ENCODE measurements around the gene KCNE1.
"Not testable (repeated sequence)": the region's sequence is repeated elsewhere in the genome, so short reads cannot be mapped to it uniquely, and the experiment has no call there.

KCNE1 gene

GRCh38 chr21:34501716-34502115, 10.3 kb downstream of the KCNE1 start:
- no peak overlapping the region for H3K4me3 ChIP-seq
- no peak for DNase-seq (ENCODE audit: low spot score)
- H3K27ac ChIP-seq: no peak overlapping the region
- TF ChIP-seq, protein P1, sequence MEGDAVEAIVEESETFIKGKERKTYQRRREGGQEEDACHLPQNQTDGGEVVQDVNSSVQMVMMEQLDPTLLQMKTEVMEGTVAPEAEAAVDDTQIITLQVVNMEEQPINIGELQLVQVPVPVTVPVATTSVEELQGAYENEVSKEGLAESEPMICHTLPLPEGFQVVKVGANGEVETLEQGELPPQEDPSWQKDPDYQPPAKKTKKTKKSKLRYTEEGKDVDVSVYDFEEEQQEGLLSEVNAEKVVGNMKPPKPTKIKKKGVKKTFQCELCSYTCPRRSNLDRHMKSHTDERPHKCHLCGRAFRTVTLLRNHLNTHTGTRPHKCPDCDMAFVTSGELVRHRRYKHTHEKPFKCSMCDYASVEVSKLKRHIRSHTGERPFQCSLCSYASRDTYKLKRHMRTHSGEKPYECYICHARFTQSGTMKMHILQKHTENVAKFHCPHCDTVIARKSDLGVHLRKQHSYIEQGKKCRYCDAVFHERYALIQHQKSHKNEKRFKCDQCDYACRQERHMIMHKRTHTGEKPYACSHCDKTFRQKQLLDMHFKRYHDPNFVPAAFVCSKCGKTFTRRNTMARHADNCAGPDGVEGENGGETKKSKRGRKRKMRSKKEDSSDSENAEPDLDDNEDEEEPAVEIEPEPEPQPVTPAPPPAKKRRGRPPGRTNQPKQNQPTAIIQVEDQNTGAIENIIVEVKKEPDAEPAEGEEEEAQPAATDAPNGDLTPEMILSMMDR (IDR thresholded peaks at IDR 0.05): no peak

DNA sequence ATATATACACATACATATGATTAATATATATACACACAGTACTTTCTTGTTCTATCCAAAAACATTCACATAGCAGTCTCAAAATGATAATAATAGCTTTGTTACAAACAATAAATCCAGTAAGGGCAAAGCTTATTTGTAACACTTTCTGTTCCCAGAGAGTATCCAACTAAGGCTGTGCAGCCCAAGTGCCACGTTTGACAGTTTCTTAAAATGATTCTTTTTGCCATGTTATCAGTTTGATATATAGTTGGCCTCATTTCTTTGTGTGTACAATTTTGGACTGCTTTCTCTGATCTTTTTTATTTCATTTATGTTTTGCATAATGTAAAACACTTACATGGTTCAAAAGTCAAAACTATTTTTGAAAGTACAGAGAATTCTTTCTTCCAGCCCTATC, 11.8 kb downstream of the KCNE1 start:
- no peak for DNase-seq (ENCODE audit: low spot score)
- TF ChIP-seq, protein P1 (IDR thresholded peaks at IDR 0.05): no peak
- Histone ChIP-seq H3K27ac (no peak overlapping the region), H3K4me3 (no peak overlapping the region)

DNA sequence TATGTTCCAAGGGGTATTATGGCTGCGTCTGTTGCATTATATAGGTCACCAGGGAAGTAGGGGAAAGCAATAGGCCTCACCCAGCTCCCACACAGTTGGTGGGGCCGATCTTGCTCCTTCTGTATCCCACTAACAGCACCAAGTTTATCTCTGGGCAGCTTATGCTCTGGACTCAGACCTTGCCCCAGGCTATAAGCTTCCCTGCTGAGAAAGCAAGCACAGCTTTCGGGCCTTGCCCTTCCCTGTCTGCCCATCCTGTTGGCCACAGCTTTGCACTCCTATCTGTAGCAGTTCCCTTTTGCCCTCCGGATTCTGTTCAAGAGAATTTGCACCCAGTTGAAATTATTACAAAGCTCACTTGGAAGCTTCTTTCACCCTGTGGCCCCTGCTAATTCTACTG, 12.9 kb downstream of the KCNE1 start:
- H3K4me3 ChIP-seq: no peak overlapping the region
- no peak for DNase-seq (ENCODE audit: low spot score)
- H3K27ac ChIP-seq: no peak overlapping the region
- TF ChIP-seq, protein P1 (IDR thresholded peaks at IDR 0.05): no peak

- no peak overlapping the region for H3K27ac ChIP-seq
- no peak overlapping the region for H3K4me3 ChIP-seq
- TF ChIP-seq, protein P1 (IDR thresholded peaks at IDR 0.05): no peak
- DNase-seq (ENCODE audit: low spot score): no peak
Measured at GRCh38 chr21:34498623-34499022, 13.4 kb downstream of the KCNE1 start.

DNA sequence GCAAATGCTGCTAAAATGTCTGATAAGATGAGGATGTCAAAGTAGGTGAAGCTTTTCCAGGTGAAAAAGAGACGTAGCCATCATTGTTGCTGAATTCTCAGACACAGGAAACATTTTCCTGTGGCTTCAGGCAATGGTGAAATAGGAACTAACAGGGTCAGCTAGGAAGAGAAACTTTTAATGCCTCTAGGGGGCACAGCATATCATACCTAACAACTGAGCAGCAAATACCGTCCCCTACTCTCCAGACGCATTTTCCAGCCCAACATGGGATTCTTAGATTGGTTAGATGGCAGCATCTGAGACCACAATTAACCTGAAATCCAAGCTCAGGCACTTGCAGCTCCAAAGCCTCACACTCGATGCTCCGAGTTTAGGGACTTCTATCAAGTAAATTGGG, 28.2 kb downstream of the KCNE1 start:
- not testable (repeated sequence) for DNase-seq (ENCODE audit: low spot score); H3K27ac ChIP-seq; H3K4me3 ChIP-seq

DNA sequence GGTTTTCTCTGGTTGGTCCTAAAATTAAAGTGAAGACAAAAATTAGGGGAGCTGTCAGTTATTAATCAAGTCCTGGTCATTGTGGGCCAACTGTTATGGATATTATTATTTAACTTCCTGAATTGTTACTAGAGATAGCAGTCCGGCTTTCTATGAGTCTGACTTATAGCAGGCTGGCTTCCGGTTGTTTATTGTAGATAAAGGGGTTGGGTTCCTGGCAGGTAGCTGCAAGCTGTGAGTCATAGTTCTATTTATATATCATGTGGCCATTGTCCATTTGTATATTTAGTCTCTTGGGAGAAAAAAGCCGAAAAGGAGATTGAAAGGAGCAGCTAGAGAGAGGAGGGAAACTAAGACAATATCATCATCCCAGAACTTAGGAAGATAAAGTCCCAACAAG, 28.6 kb downstream of the KCNE1 start:
- H3K4me3 ChIP-seq; H3K27ac ChIP-seq; DNase-seq (ENCODE audit: low spot score): not testable (repeated sequence)

- DNase-seq (ENCODE audit: low spot score); H3K27ac ChIP-seq; H3K4me3 ChIP-seq: not testable (repeated sequence)
Measured at GRCh38 chr21:34467333-34467732, 44.7 kb downstream of the KCNE1 start.

- not testable (repeated sequence) for H3K4me3 ChIP-seq; DNase-seq (ENCODE audit: low spot score); H3K27ac ChIP-seq
Measured at GRCh38 chr21:34459426-34459825, 52.6 kb downstream of the KCNE1 start.

DNA sequence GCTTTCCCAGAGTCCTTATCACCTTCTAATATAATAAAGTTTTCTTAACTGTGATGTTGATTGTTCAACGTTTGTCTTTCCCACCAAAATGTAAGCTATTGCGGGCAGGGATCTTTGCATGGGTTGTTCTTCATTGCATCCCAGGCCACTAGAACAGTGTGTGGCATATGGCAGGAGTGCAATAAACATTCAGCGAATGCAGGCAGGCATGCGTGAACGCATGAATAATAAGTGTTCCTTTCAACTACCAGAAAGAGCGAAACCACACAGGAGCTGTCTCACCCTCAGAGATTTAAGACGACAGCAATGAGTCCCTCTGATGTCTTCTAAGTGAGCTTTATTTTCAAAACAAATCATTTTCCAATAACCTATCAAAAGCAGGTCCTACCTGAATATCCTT, 53.7 kb downstream of the KCNE1 start:
- H3K4me3 ChIP-seq; DNase-seq (ENCODE audit: low spot score); H3K27ac ChIP-seq: not testable (repeated sequence)

- not testable (repeated sequence) for H3K27ac ChIP-seq
Measured at GRCh38 chr21:34456180-34456579, 55.8 kb downstream of the KCNE1 start.

DNA sequence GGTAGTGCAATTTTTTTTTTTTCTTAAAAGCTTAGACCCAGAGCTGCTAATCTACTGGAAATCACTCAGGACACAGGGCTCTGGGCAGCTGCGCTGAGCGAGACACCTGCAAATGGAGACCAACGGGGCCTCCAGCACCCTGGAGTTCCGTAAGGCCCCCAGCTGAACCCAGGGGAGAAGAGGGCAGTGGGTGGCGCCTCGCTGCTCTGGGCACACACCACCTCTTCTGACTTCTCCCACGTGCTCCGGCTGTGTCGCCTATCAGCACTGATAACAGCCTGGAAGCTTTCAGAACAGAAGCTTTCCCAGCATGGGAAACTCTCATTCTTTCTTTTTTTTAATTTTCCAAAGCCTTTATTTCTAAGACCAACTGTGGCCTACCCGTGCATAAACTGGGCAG, 56.4 kb downstream of the KCNE1 start:
- not testable (repeated sequence) for H3K27ac ChIP-seq; DNase-seq (ENCODE audit: low spot score); H3K4me3 ChIP-seq

More at GRCh38 chr21:34456180-34456579, 55.8 kb downstream of the KCNE1 start:
- H3K4me3 ChIP-seq; DNase-seq (ENCODE audit: low spot score): not testable (repeated sequence)

DNA sequence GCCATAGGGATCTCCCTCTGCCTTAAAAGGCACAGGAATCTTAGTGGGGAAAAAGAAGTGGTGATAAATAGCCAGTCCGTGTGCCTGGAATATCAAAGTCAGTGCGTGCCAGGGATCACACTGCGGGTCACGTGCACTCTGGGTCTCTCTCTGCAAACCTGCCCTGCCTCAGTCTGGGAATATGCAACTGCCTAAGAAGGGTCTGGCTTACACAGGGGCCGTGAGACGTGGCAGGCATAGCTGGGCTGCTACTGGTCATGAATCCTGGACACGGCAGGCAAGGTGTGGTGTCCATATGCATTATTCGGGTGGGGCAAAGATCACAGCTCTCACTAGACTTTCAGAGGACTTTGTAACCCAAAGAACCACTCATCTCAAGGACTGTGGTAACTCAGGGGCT, 65.0 kb downstream of the KCNE1 start:
- H3K4me3 ChIP-seq; DNase-seq (ENCODE audit: low spot score); H3K27ac ChIP-seq: not testable (repeated sequence)

- not testable (repeated sequence) for DNase-seq (ENCODE audit: low spot score); H3K27ac ChIP-seq; H3K4me3 ChIP-seq
Measured at GRCh38 chr21:34443486-34443885, 68.5 kb downstream of the KCNE1 start.

GRCh38 chr21:34429710-34430109, 82.3 kb downstream of the KCNE1 start:
- not testable (repeated sequence) for DNase-seq (ENCODE audit: low spot score); H3K27ac ChIP-seq; H3K4me3 ChIP-seq

DNA sequence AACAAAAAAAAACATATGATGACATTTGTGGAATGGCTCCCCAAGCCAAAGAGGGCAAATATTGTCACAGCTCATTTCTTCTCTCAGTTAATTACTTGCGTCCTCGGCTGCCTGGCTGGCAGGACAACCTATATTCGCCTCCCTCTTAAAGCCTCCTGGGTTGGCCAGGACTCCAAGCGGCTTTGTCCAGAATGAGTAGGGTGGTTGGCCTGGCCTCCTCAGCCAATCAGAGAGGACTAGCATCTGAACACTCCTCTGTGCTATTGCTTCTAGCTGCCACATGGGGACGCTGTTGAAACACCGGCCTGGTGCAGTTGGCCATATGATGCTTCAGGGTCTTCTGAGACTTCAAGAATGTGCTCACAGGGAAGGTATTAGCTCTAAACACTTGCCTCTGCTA, 83.6 kb downstream of the KCNE1 start:
- not testable (repeated sequence) for H3K4me3 ChIP-seq; H3K27ac ChIP-seq; DNase-seq (ENCODE audit: low spot score)

DNA sequence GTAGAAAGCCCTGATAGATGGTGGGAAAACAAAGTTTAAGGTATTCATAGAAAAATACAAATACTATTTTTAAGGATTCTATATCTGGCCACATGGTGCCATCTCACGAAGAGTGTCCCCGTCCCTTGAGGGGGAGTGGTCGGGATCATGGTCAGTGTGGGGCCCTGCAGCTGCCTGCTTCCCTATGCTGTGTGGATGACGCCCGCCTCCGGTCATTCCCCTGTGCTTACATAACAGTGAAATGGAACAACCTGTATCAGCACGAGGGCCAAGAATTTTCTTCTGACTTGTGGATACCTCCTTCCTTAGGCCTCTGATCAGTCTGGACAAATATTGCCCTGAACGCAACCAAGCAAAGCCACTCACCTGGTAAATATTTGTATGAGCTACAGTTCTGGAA, 84.7 kb downstream of the KCNE1 start:
- H3K4me3 ChIP-seq; H3K27ac ChIP-seq; DNase-seq (ENCODE audit: low spot score): not testable (repeated sequence)

Measured in coronary artery (tissue), 2 donors.